ENCODE measurements around the gene PACSIN1. TPM values are rescaled to one million over a fixed set of nuclear protein-coding genes. Genes with fewer than 3 reads are reported as not detected.

The PACSIN1 gene
- total and polyA plus RNA-seq, 12 donors: 0.77 to 11.2 (median 5.9) TPM

GRCh38 chr6:34517461-34517881, 51.6 kb downstream of the PACSIN1 start:
- peaks cover 0 to 7% (median 0%) of the 10 kb centered on the region in 9 donors for H3K4me1 ChIP-seq
- no peak for DNase-seq
- no peak overlapping the region for H3K4me3 ChIP-seq
- H3K27me3 ChIP-seq: peaks cover 0 to 32% (median 19%) of the 10 kb centered on the region in 7 donors
- WGBS, 2 donors: 74 to 76% methylated on average over 4 of the region's 4 CpGs
- no peak for ATAC-seq
- TF ChIP-seq CTCF (IDR thresholded peaks at IDR 0.05): no peak
- H3K27ac ChIP-seq: no peak overlapping the region
- intact Hi-C loops (cut with DNase I): loop anchor here in 1 of 10 donors (1.0 kb wide), 1 partner anchor 38 kb away; no protein-coding TSS in a partner anchor
- no peaks in the 10 kb centered on the region for H3K9me3 ChIP-seq
- no peaks in the 10 kb centered on the region for H3K36me3 ChIP-seq

GRCh38 chr6:34517966-34518365, 52.1 kb downstream of the PACSIN1 start:
- no peak overlapping the region for H3K4me3 ChIP-seq
- H3K27me3 ChIP-seq: peaks cover 0 to 32% (median 19%) of the 10 kb centered on the region in 7 donors
- DNase-seq: no peak
- no peaks in the 10 kb centered on the region for H3K36me3 ChIP-seq
- ATAC-seq: no peak
- peaks cover 0 to 7% (median 0%) of the 10 kb centered on the region in 9 donors for H3K4me1 ChIP-seq
- no peak overlapping the region for H3K27ac ChIP-seq
- no peak for TF ChIP-seq CTCF (IDR thresholded peaks at IDR 0.05)
- intact Hi-C loops (cut with DNase I): loop anchor here in 1 of 10 donors (1.0 kb wide), 1 partner anchor 39 kb away; no protein-coding TSS in a partner anchor
- WGBS, 2 donors: 80 to 81% methylated on average over 8 of the region's 8 CpGs
- no peaks in the 10 kb centered on the region for H3K9me3 ChIP-seq

- H3K27ac ChIP-seq: no peak overlapping the region
- H3K9me3 ChIP-seq: no peaks in the 10 kb centered on the region
- H3K4me1 ChIP-seq: peaks cover 0 to 7% (median 0%) of the 10 kb centered on the region in 9 donors
- ATAC-seq (no peak), DNase-seq (no peak)
- H3K4me3 ChIP-seq: no peak overlapping the region
- intact Hi-C loops (cut with DNase I): no loop called here
- no peak for TF ChIP-seq CTCF (IDR thresholded peaks at IDR 0.05)
- peaks cover 0 to 32% (median 18%) of the 10 kb centered on the region in 7 donors for H3K27me3 ChIP-seq
- no peaks in the 10 kb centered on the region for H3K36me3 ChIP-seq
- 89 to 94% methylated on average over 4 of the region's 4 CpGs for WGBS, 2 donors
These were observed 52.9 kb downstream of the PACSIN1 start for GRCh38 chr6:34518669-34519365.

GRCh38 chr6:34519971-34520644, 54.2 kb downstream of the PACSIN1 start:
- no peak for TF ChIP-seq CTCF (IDR thresholded peaks at IDR 0.05)
- no peak for ATAC-seq
- H3K9me3 ChIP-seq: no peaks in the 10 kb centered on the region
- H3K36me3 ChIP-seq: no peaks in the 10 kb centered on the region
- no peak overlapping the region for H3K4me3 ChIP-seq
- DNase-seq: no peak
- H3K27ac ChIP-seq: no peak overlapping the region
- intact Hi-C loops (cut with DNase I): no loop called here
- WGBS, 2 donors: 85 to 89% methylated on average over 8 of the region's 8 CpGs
- peaks cover 0 to 20% (median 14%) of the 10 kb centered on the region in 7 donors for H3K27me3 ChIP-seq
- peaks cover 0 to 1% (median 0%) of the 10 kb centered on the region in 9 donors for H3K4me1 ChIP-seq
